Measurements from ENCODE around the gene PEX13. TPM values are rescaled to one million over a fixed set of nuclear protein-coding genes. Genes with fewer than 3 reads are reported as not detected.

Gene PEX13
- total and polyA plus RNA-seq, 10 of the 15 experiments (the other 5 are each of a cell fraction or from before 2014, with no cell fraction given): 2.6 to 27.6 (median 17.8) TPM

GRCh38 chr2:61023670-61024069 is 6.2 kb downstream of the PEX13 start (continued):
- TF ChIP-seq ZNF687 (IDR thresholded peaks at IDR 0.05) (no peak), MAX (IDR thresholded peaks at IDR 0.05; ENCODE audit: low read depth, low read length) (no peak)

GRCh38 chr2:61029533-61029932 is 12.0 kb downstream of the PEX13 start:
- no peaks in the 10 kb centered on the region for H3K4me1 ChIP-seq (ENCODE audit: control insufficient read depth, insufficient read depth, low read length)
- ChIA-PET POLR2A (no interaction called here), SMC1A (ENCODE audit: uncharacterized antibody, unreplicated experiment) (no interaction called here), CTCF (interaction anchor here (1.2 kb wide), 1 partner anchor 31 kb away, joined by 3 read pairs; no protein-coding TSS in a partner anchor), RAD21 (ENCODE audit: unreplicated experiment) (no interaction called here)
- H3K36me3 ChIP-seq (ENCODE audit: control insufficient read depth in 2 of 2, insufficient read depth in 2 of 2, low read length in 1 of 2): peaks cover 0 to 12% of the 10 kb centered on the region in 2 experiments; a peak in 2 of 4 replicates
- H3K4me3 ChIP-seq: no peak overlapping the region
- no peak overlapping the region for H3K27ac ChIP-seq (ENCODE audit: control insufficient read depth, insufficient read depth)
- ATAC-seq (no peak), DNase-seq (ENCODE audit: low read depth, low spot score) (no peak), FAIRE-seq (no peak)
- no peak overlapping the region for H2AFZ ChIP-seq (ENCODE audit: control insufficient read depth, low read depth, low read length)
- in situ Hi-C loops (cut with MboI): no loop called here
- no TSS peak for BruUV-seq (replicated peaks)
- intact Hi-C loops (cut with micrococcal nuclease; ENCODE audit: unreplicated experiment): no loop called here
- WGBS (ENCODE audit: insufficient coverage, insufficient replicate concordance, low lambda C conversion rate, missing lambda C conversion rate): 100% methylated on average over 3 of the region's 3 CpGs
- no peaks in the 10 kb centered on the region for H3K27me3 ChIP-seq (replicated peaks in 1 of 2; ENCODE audit: control insufficient read depth in 2 of 2, insufficient read depth in 2 of 2, low read length in 1 of 2)
- H3K4me2 ChIP-seq (ENCODE audit: control insufficient read depth, insufficient read depth): no peak overlapping the region
- no peaks in the 10 kb centered on the region for H4K20me1 ChIP-seq (ENCODE audit: control insufficient read depth, insufficient read depth)
- H3K9me3 ChIP-seq (replicated peaks; ENCODE audit: control insufficient read depth, insufficient read depth, low read length): peaks cover 2% of the 10 kb centered on the region; the same call in 1 of the 3 replicates
- H3K79me2 ChIP-seq (ENCODE audit: control insufficient read depth, insufficient read depth, low read length): peaks cover 1% of the 10 kb centered on the region
- H3K9ac ChIP-seq (ENCODE audit: control insufficient read depth, insufficient read depth, low read length): no peak overlapping the region
- no peak for TF ChIP-seq POLR2AphosphoS5 (IDR thresholded peaks at IDR 0.05; ENCODE audit: low read length)
- TF ChIP-seq RAD21 (IDR thresholded peaks at IDR 0.05; ENCODE audit: insufficient read depth, low read depth, low read length): no peak
- no peak for TF ChIP-seq RFX5 (IDR thresholded peaks at IDR 0.05; ENCODE audit: low read depth, low read length)
- no peak for TF ChIP-seq PAX5 (IDR thresholded peaks at IDR 0.05; ENCODE audit: borderline replicate concordance, low read depth, low read length)
- TF ChIP-seq KDM1A (IDR thresholded peaks at IDR 0.05; ENCODE audit: borderline replicate concordance): no peak
- TF ChIP-seq SMAD1 (IDR thresholded peaks at IDR 0.05; ENCODE audit: low read depth, partially characterized antibody): no peak
- no peak for TF ChIP-seq SRF (IDR thresholded peaks at IDR 0.05; ENCODE audit: low read depth in 2 of 2, low read length in 2 of 2)
- TF ChIP-seq EED (IDR thresholded peaks at IDR 0.05; ENCODE audit: low read depth): no peak
- TF ChIP-seq DPF2 (IDR thresholded peaks at IDR 0.05): no peak
- TF ChIP-seq CREM (IDR thresholded peaks at IDR 0.05; ENCODE audit: low read depth): no peak
- no peak for TF ChIP-seq JUNB (IDR thresholded peaks at IDR 0.05)
- no peak for TF ChIP-seq STAT3 (IDR thresholded peaks at IDR 0.05; ENCODE audit: low read depth, low read length)
- no peak for TF ChIP-seq SP1 (IDR thresholded peaks at IDR 0.05; ENCODE audit: low read depth, low read length)
- no peak for TF ChIP-seq RUNX3 (IDR thresholded peaks at IDR 0.05; ENCODE audit: low read length)
- TF ChIP-seq BCLAF1 (IDR thresholded peaks at IDR 0.05): no peak

Measured in GM12878 (cell line).